Smooth muscle cell (in vitro differentiated cells): ENCODE measurements around the gene IL25. TPM values are rescaled to one million over a fixed set of nuclear protein-coding genes. Genes with fewer than 3 reads are reported as not detected.

Source experiments
- DNase-seq: peaks from one replicate; lab custom pipeline; 2025; ENCODE audit not compliant: unreplicated experiment; lab: John Stamatoyannopoulos, UW
- H2AFZ ChIP-seq: fragments of 200-600 bp; sonication (generic); 2 replicates; pipeline ENCODE4 v1.6.0; 2016; ENCODE audit warnings: antibody characterized with exemption, low read depth, mild to moderate bottlenecking
- H3F3A ChIP-seq: fragments of 200-600 bp; sonication (generic); 2 replicates; pipeline ENCODE4 v1.6.0; 2017; ENCODE audit warnings: antibody characterized with exemption, low read depth
- H3K27ac ChIP-seq: fragments of 200-600 bp; sonication (generic); 2 replicates; pipeline ENCODE4 v1.5.1; 2016; ENCODE audit warnings: low read depth, mild to moderate bottlenecking
- H3K27me3 ChIP-seq: fragments of 200-600 bp; sonication (generic); 2 replicates; pipeline ENCODE4 v1.6.1; 2016; ENCODE audit warnings: low read depth, mild to moderate bottlenecking
- H3K36me3 ChIP-seq: fragments of 200-600 bp; sonication (generic); 2 replicates; pipeline ENCODE4 v1.5.1; 2016; ENCODE audit warnings: low read depth
- H3K4me1 ChIP-seq: fragments of 200-600 bp; sonication (generic); 2 replicates; pipeline ENCODE4 v1.5.1; 2016; ENCODE audit warnings: low read depth
- H3K4me2 ChIP-seq: fragments of 200-600 bp; sonication (generic); 2 replicates; pipeline ENCODE4 v1.6.0; 2016; ENCODE audit warnings: mild to moderate bottlenecking
- H3K4me3 ChIP-seq: fragments of 200-600 bp; sonication (generic); 2 replicates; pipeline ENCODE4 v1.5.1; 2016; ENCODE audit warnings: mild to moderate bottlenecking
- H3K79me2 ChIP-seq: fragments of 200-600 bp; sonication (generic); 2 replicates; pipeline ENCODE4 v1.6.0; 2016; ENCODE audit warnings: low read depth, mild to moderate bottlenecking
- H3K9ac ChIP-seq: fragments of 200-600 bp; sonication (generic); 2 replicates; pipeline ENCODE4 v1.6.0; 2016; ENCODE audit warnings: low read depth
- H3K9me3 ChIP-seq: fragments of 200-600 bp; sonication (generic); replicated peaks from 2 replicates; pipeline ENCODE4 v1.5.1; 2016; ENCODE audit warnings: low read depth
- H4K20me1 ChIP-seq: fragments of 200-600 bp; sonication (generic); 2 replicates; pipeline ENCODE4 v1.6.0; 2016; ENCODE audit warnings: low read depth
- WGBS: methylation state at CpG from one replicate; pipeline ENCODE4 v1.1.7; 2016; ENCODE audit warnings: low lambda C conversion rate; 5-methylcytosine and 5-hydroxymethylcytosine counted together
- polyA plus RNA-seq: library from polyadenylated mRNA; unstranded; fragments of >200 nt; fragmentation: Nextera tagmentation; extraction: Ambion mirVana; gene quantifications from 2 replicates; pipeline ENCODE4 v1.2.1, GENCODE V29; 2016
- total RNA-seq: library from RNA; depleted of rRNA; stranded (reverse); fragments of >200 nt; gene quantifications from 2 replicates; pipeline ENCODE4 v1.2.3, GENCODE V29; 2014
- TF ChIP-seq, protein P1 (sequence below): fragments of 200-600 bp; sonication (generic); IDR thresholded peaks from 2 replicates; pipeline ENCODE4 v1.5.1; 2017; ENCODE audit warnings: borderline replicate concordance, mild to moderate bottlenecking, antibody characterized with exemption; ENCODE audit not compliant: insufficient read depth, poor library complexity, severe bottlenecking

The IL25 gene
- total and polyA plus RNA-seq, 2 experiments from 2014 or later, result not detected

DNA sequence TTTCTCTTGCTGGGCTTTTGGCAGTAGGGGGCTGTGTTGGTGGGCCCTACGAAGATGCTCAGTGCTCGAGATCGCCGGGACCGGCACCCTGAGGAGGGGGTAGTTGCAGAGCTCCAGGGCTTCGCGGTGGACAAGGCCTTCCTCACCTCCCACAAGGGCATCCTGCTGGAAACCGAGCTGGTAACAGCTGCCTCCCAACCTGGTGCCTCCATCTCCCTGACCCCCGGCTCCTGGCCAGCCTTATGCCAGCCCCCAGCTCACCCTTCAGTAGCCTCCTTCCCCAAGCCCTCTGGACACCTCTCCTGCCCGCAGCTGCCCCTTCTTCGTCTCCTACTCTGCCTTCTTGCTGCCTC lies 4.6 kb downstream of the IL25 start:
- H2AFZ ChIP-seq, result no peak overlapping the region
- WGBS, result 79% methylated on average over 11 of the region's 11 CpGs
- H3K27ac ChIP-seq, result no peak overlapping the region
- H3F3A ChIP-seq, result no peaks in the 10 kb centered on the region
- H3K4me1 ChIP-seq, result peaks cover 7% of the 10 kb centered on the region
- TF ChIP-seq, protein P1, sequence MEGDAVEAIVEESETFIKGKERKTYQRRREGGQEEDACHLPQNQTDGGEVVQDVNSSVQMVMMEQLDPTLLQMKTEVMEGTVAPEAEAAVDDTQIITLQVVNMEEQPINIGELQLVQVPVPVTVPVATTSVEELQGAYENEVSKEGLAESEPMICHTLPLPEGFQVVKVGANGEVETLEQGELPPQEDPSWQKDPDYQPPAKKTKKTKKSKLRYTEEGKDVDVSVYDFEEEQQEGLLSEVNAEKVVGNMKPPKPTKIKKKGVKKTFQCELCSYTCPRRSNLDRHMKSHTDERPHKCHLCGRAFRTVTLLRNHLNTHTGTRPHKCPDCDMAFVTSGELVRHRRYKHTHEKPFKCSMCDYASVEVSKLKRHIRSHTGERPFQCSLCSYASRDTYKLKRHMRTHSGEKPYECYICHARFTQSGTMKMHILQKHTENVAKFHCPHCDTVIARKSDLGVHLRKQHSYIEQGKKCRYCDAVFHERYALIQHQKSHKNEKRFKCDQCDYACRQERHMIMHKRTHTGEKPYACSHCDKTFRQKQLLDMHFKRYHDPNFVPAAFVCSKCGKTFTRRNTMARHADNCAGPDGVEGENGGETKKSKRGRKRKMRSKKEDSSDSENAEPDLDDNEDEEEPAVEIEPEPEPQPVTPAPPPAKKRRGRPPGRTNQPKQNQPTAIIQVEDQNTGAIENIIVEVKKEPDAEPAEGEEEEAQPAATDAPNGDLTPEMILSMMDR, result no peak
- no peaks in the 10 kb centered on the region for H3K9me3 ChIP-seq
- no peaks in the 10 kb centered on the region for H3K27me3 ChIP-seq
- no peak overlapping the region for H3K4me3 ChIP-seq
- H3K9ac ChIP-seq, result no peak overlapping the region
- no peak for DNase-seq
- H4K20me1 ChIP-seq, result no peaks in the 10 kb centered on the region
- H3K36me3 ChIP-seq, result no peaks in the 10 kb centered on the region
- H3K79me2 ChIP-seq, result no peaks in the 10 kb centered on the region
- no peak overlapping the region for H3K4me2 ChIP-seq

DNA sequence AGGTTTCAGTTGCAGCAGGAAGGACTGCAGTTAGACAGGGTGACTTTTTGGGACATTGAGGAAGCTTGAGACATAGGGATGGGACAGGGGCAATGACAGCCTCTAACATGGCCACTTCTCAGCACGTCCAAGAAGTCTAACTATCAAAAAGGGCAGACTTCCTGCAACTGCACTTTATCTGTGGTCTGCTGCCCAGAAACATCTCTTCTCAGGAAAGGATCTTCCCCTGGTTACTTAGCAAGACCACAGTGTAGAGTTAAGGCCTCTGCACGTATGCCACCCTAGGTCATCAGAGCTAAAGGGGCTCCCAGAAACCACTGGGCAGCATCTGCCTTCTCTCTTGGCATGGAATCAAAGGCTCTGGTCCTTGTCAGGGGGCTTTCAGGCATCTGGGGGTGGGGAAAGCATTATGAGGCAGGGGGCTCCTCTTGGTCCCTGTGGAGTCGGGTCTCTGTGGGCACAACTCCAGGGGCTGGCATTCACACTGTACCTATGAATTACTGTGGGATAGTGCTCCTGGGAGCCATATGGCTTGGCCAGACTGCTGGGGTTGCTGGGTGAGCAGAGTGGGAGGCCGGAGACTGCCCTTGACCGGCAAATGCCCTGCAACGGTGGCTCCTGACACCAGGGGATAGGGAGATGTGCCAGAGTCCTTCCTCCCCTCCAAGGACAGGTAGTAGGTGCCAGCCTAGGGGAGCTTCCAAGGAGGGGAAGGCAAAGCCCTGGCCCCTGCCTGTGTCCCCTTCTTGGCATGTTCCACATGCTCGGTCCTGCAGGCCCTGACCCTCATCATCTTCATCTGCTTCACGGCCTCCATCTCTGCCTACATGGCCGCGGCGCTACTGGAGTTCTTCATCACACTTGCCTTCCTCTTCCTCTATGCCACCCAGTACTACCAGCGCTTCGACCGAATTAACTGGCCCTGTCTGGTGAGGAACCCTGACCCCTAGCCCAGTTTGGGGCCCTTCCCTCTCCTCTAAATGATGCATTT lies 5.3 kb downstream of the IL25 start:
- Histone ChIP-seq H3K9ac (no peak overlapping the region), H3K9me3 (no peaks in the 10 kb centered on the region), H3K36me3 (no peaks in the 10 kb centered on the region), H3K79me2 (no peaks in the 10 kb centered on the region), H4K20me1 (no peaks in the 10 kb centered on the region), H3K27me3 (no peaks in the 10 kb centered on the region), H3K4me2 (no peak overlapping the region), H2AFZ (no peak overlapping the region), H3K27ac (no peak overlapping the region), H3K4me1 (peaks cover 7% of the 10 kb centered on the region), H3K4me3 (no peak overlapping the region), H3F3A (no peaks in the 10 kb centered on the region)
- TF ChIP-seq, protein P1, result no peak
- 88% methylated on average over 14 of the region's 14 CpGs for WGBS
- DNase-seq, result no peak

DNA sequence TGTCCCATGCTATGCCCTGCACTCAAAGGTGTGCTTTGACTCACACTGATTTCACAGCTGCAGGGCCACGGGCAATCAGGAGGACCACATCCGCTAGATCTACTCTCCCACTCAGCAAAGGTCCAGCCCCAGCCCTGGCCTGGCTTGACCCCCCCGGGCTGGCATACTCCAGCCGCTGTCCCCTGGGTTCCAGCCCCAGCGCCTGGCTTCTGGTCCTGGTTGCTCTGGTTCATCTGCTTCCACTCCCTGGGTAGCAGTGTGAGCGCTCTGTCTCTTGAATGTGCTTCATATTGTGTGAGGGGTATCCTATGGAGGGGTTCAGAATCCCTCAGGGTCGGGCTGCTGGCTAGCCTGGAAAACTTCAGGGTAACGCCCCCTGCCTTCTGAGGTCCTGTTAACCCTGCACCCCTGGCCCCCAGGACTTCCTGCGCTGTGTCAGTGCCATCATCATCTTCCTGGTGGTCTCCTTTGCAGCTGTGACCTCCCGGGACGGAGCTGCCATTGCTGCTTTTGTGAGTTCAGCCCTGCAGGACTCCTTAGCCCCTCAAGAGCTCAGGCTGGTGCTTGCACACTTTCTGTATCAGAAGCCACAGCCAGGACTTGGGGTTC lies 6.1 kb downstream of the IL25 start:
- whole genome bisulfite sequencing, result 87% methylated on average over 11 of the region's 11 CpGs
- Histone ChIP-seq H3K4me1 (peaks cover 7% of the 10 kb centered on the region), H3K9me3 (no peaks in the 10 kb centered on the region), H4K20me1 (no peaks in the 10 kb centered on the region), H3K4me2 (no peak overlapping the region), H3K9ac (no peak overlapping the region), H2AFZ (no peak overlapping the region), H3K4me3 (no peak overlapping the region), H3K79me2 (no peaks in the 10 kb centered on the region), H3K27ac (no peak overlapping the region), H3K36me3 (no peaks in the 10 kb centered on the region), H3K27me3 (no peaks in the 10 kb centered on the region), H3F3A (no peaks in the 10 kb centered on the region)
- no peak for DNase-seq
- TF ChIP-seq, protein P1, result no peak
